HG03439 (cell line): ENCODE results near the gene FRMD4B.
A peak's percentile ranks its signal among the peaks of the same experiment; 100 is the strongest.

Source experiments
- ATAC-seq: cut with Tn5 transposase; IDR thresholded peaks from one replicate; pipeline ENCODE4 v1.9.1; 2021; ENCODE audit warnings: mild to moderate bottlenecking, moderate library complexity; ENCODE audit not compliant: unreplicated experiment

The FRMD4B gene

GRCh38 chr3:69385723-69386555 is at the start of gene FRMD4B:
Gene FRMD4B, minus strand, starts transcription at chr3:69386088. Its CDS starts 99 bp downstream, at chr3:69385989.
- no peak for ATAC-seq

GRCh38 chr3:69433969-69434325 is 48.1 kb upstream of the FRMD4B start:
- no peak for ATAC-seq

- no peak for ATAC-seq
Measured at GRCh38 chr3:69433121-69433968, 47.5 kb upstream of the FRMD4B start.

GRCh38 chr3:69428657-69429255 is 42.9 kb upstream of the FRMD4B start:
- ATAC-seq = no peak

GRCh38 chr3:69426967-69427304 is 41.0 kb upstream of the FRMD4B start:
- ATAC-seq = no peak

- ATAC-seq = no peak
Measured at GRCh38 chr3:69426291-69426966, 40.5 kb upstream of the FRMD4B start.

GRCh38 chr3:69425249-69425648 is 39.4 kb upstream of the FRMD4B start:
- peak; percentile 73 for ATAC-seq

GRCh38 chr3:69423463-69424155 is 37.7 kb upstream of the FRMD4B start:
- ATAC-seq = no peak

- ATAC-seq = no peak
Measured at GRCh38 chr3:69422751-69423150, 36.9 kb upstream of the FRMD4B start.

- no peak for ATAC-seq
Measured at GRCh38 chr3:69420781-69421520, 35.1 kb upstream of the FRMD4B start.

GRCh38 chr3:69419276-69419675 is 33.4 kb upstream of the FRMD4B start:
- ATAC-seq = no peak

GRCh38 chr3:69417541-69418078 is 31.7 kb upstream of the FRMD4B start:
- no peak for ATAC-seq

GRCh38 chr3:69413551-69414207 is 27.8 kb upstream of the FRMD4B start:
- no peak for ATAC-seq

GRCh38 chr3:69411346-69411745 is 25.5 kb upstream of the FRMD4B start:
- ATAC-seq = no peak

GRCh38 chr3:69410301-69410700 is 24.4 kb upstream of the FRMD4B start:
- ATAC-seq = peak; percentile 86

- ATAC-seq = no peak
Measured at GRCh38 chr3:69409831-69410230, 23.9 kb upstream of the FRMD4B start.

GRCh38 chr3:69409011-69409410 is 23.1 kb upstream of the FRMD4B start:
- ATAC-seq = no peak

GRCh38 chr3:69408542-69408941 is 22.7 kb upstream of the FRMD4B start:
- no peak for ATAC-seq

- ATAC-seq = no peak
Measured at GRCh38 chr3:69407908-69408307, 22.0 kb upstream of the FRMD4B start.
